ENCODE data around the gene PEX14. TPM values are rescaled to one million over a fixed set of nuclear protein-coding genes. Genes with fewer than 3 reads are reported as not detected.

The PEX14 gene
- total RNA-seq, 4 donors from 2014 or later, result 10.0 to 20.2 (median 12.6) TPM

DNA sequence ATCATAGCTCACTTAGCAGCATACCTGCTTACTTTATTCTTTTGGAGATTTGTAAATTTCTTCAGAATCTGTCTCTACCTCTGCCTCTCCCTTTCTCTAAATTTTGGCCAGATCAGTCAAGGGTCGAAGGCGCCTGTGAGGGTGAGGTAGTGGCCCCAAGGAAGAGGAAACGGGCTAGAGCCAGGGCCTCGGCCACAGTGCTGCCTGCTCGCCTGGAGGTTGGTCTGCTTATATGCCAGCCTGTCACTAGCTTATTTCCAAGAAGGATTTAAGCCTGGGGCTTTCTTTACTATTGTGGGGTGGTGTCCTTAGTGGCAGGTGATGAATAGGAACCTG lies 19.6 kb downstream of the PEX14 start:
- TF ChIP-seq, protein P1, sequence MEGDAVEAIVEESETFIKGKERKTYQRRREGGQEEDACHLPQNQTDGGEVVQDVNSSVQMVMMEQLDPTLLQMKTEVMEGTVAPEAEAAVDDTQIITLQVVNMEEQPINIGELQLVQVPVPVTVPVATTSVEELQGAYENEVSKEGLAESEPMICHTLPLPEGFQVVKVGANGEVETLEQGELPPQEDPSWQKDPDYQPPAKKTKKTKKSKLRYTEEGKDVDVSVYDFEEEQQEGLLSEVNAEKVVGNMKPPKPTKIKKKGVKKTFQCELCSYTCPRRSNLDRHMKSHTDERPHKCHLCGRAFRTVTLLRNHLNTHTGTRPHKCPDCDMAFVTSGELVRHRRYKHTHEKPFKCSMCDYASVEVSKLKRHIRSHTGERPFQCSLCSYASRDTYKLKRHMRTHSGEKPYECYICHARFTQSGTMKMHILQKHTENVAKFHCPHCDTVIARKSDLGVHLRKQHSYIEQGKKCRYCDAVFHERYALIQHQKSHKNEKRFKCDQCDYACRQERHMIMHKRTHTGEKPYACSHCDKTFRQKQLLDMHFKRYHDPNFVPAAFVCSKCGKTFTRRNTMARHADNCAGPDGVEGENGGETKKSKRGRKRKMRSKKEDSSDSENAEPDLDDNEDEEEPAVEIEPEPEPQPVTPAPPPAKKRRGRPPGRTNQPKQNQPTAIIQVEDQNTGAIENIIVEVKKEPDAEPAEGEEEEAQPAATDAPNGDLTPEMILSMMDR (IDR thresholded peaks at IDR 0.05; ENCODE audit: low read depth), result no peak

GRCh38 chr1:10494754-10495474 lies 20.2 kb downstream of the PEX14 start:
- TF ChIP-seq, protein P1 (IDR thresholded peaks at IDR 0.05; ENCODE audit: low read depth), result no peak

- TF ChIP-seq, protein P1 (IDR thresholded peaks at IDR 0.05; ENCODE audit: low read depth), result no peak
These were observed 20.7 kb downstream of the PEX14 start for GRCh38 chr1:10495475-10495817.

DNA sequence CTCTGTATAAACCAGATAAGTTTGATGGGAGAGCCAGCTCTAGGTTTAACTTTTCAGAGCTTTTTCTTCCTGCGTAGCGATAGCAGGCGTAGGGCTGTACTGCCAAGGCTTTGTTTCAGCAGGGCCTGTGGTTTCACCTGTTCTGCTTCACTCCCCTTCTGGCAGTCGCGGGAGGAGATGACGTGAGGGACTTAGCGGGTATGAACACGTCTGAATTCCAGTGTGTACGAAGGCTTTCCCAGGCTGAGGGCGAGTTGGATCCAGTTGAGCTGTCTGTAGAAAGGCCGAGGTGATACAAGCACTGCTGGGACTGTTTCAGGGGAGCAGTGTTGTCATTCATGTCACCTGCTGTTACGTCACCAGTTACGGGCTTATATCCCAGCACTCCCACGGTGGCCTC lies 21.2 kb downstream of the PEX14 start:
- TF ChIP-seq, protein P1 (IDR thresholded peaks at IDR 0.05; ENCODE audit: low read depth), result no peak

- TF ChIP-seq, protein P1 (IDR thresholded peaks at IDR 0.05; ENCODE audit: low read depth), result no peak
These were observed 22.4 kb downstream of the PEX14 start for GRCh38 chr1:10497109-10497508.

GRCh38 chr1:10498231-10498630 lies 23.5 kb downstream of the PEX14 start:
- TF ChIP-seq, protein P1 (IDR thresholded peaks at IDR 0.05; ENCODE audit: low read depth), result no peak

GRCh38 chr1:10502206-10502605 lies 27.5 kb downstream of the PEX14 start:
- TF ChIP-seq, protein P1 (IDR thresholded peaks at IDR 0.05; ENCODE audit: low read depth), result no peak
